Measurements from ENCODE around the gene UTP14A. TPM values are rescaled to one million over a fixed set of nuclear protein-coding genes. Genes with fewer than 3 reads are reported as not detected.

Gene UTP14A
- total RNA-seq, 1 donor from 2014 or later = 14.0 TPM

GRCh38 chrX:129963729-129964128, 57.8 kb downstream of the UTP14A start:
- DNase-seq (ENCODE audit: low read depth) (no peak), FAIRE-seq (no peak)
- Histone ChIP-seq H3K27me3 (ENCODE audit: control insufficient read depth, insufficient read depth, low read length) (no peaks in the 10 kb centered on the region), H3K4me3 (ENCODE audit: low read depth, low read length) (no peak overlapping the region), H3K36me3 (ENCODE audit: control insufficient read depth, insufficient read depth, low read length) (no peaks in the 10 kb centered on the region)
- TF ChIP-seq CTCF (IDR thresholded peaks at IDR 0.05; ENCODE audit: insufficient read depth, low read length, severe bottlenecking) = no peak

GRCh38 chrX:129965166-129965565, 59.2 kb downstream of the UTP14A start:
- H3K4me3 ChIP-seq (ENCODE audit: low read depth, low read length) = no peak overlapping the region

GRCh38 chrX:129968968-129969367, 63.0 kb downstream of the UTP14A start:
- TF ChIP-seq CTCF (IDR thresholded peaks at IDR 0.05; ENCODE audit: insufficient read depth, low read length, severe bottlenecking) = no peak
- no peaks in the 10 kb centered on the region for H3K27me3 ChIP-seq (ENCODE audit: control insufficient read depth, insufficient read depth, low read length)
- no peak for DNase-seq (ENCODE audit: low read depth)
- no peaks in the 10 kb centered on the region for H3K36me3 ChIP-seq (ENCODE audit: control insufficient read depth, insufficient read depth, low read length)
- H3K4me3 ChIP-seq (ENCODE audit: low read depth, low read length) = no peak overlapping the region
- no peak for FAIRE-seq

More at GRCh38 chrX:129965166-129965565, 59.2 kb downstream of the UTP14A start:
- no peak for TF ChIP-seq CTCF (IDR thresholded peaks at IDR 0.05; ENCODE audit: insufficient read depth, low read length, severe bottlenecking)
- FAIRE-seq (no peak), DNase-seq (ENCODE audit: low read depth) (no peak)
- Histone ChIP-seq H3K36me3 (ENCODE audit: control insufficient read depth, insufficient read depth, low read length) (no peaks in the 10 kb centered on the region), H3K27me3 (ENCODE audit: control insufficient read depth, insufficient read depth, low read length) (no peaks in the 10 kb centered on the region)

- DNase-seq (ENCODE audit: low read depth) (no peak), FAIRE-seq (no peak)
- Histone ChIP-seq H3K4me3 (ENCODE audit: low read depth, low read length) (no peak overlapping the region), H3K36me3 (ENCODE audit: control insufficient read depth, insufficient read depth, low read length) (no peaks in the 10 kb centered on the region), H3K27me3 (ENCODE audit: control insufficient read depth, insufficient read depth, low read length) (no peaks in the 10 kb centered on the region)
- no peak for TF ChIP-seq CTCF (IDR thresholded peaks at IDR 0.05; ENCODE audit: insufficient read depth, low read length, severe bottlenecking)
These were observed 70.5 kb downstream of the UTP14A start for GRCh38 chrX:129976441-129976840.

Other genes with a start within 250 kb of the UTP14A start
- gene XPNPEP2, start 167.2 kb upstream of the UTP14A start, total RNA-seq = not detected in 2 replicates
- not detected in 2 replicates for gene SASH3, start 126.2 kb upstream of the UTP14A start, total RNA-seq
- gene ZDHHC9, start 62.3 kb upstream of the UTP14A start, total RNA-seq = 15.4 and 17.1 TPM in 2 replicates
- 1.1 and 1.4 TPM in 2 replicates for gene BCORL1, start 76.5 kb downstream of the UTP14A start, total RNA-seq
- 9.0 and 11.5 TPM in 2 replicates for gene ELF4, start 204.3 kb downstream of the UTP14A start, total RNA-seq